OCI-LY3 (cell line): ENCODE results near the gene XYLT2.

Experiments used
- H2AFZ ChIP-seq: fragments of 200-600, 300-600 bp; shearing (Covaris generic); 2 replicates; pipeline ENCODE4 v1.6.0; 2014; ENCODE audit warnings: antibody characterized with exemption, low read depth, low read length
- H3K27ac ChIP-seq: fragments of 200-600, 300-600 bp; sonication (generic); 2 replicates; pipeline ENCODE4 v1.5.1; 2014; ENCODE audit warnings: mild to moderate bottlenecking, low read length, moderate library complexity, mixed read lengths
- H3K27me3 ChIP-seq: fragments of 200-600, 300-600 bp; sonication (generic); 2 replicates; pipeline ENCODE4 v1.6.1; 2014; ENCODE audit warnings: low read depth, low read length, mixed read lengths
- H3K36me3 ChIP-seq: fragments of 200-600, 300-600 bp; sonication (generic); replicated peaks from 2 replicates; pipeline ENCODE3; 2014; ENCODE audit warnings: low read depth, low read length, mixed read lengths
- H3K4me1 ChIP-seq: fragments of 300-600, 200-600 bp; sonication (generic); 2 replicates; pipeline ENCODE4 v1.6.1; 2014; ENCODE audit warnings: low read length, mixed read lengths
- H3K4me2 ChIP-seq: fragments of 200-600, 300-600 bp; sonication (generic); 2 replicates; pipeline ENCODE4 v1.6.1; 2014; ENCODE audit warnings: low read length, mixed read lengths
- H3K4me3 ChIP-seq: fragments of 300-600, 200-600 bp; sonication (generic); 2 replicates; pipeline ENCODE4 v1.5.1; 2014; ENCODE audit warnings: antibody characterized with exemption, mild to moderate bottlenecking, low read length, moderate library complexity
- H3K79me2 ChIP-seq: fragments of 300-600, 200-600 bp; shearing (Covaris generic); 2 replicates; pipeline ENCODE4 v1.6.1; 2014; ENCODE audit warnings: mild to moderate bottlenecking, low read length, mixed read lengths
- H3K9ac ChIP-seq: fragments of 300-600, 200-600 bp; shearing (Covaris generic); 2 replicates; pipeline ENCODE4 v1.6.0; 2014; ENCODE audit warnings: mild to moderate bottlenecking, low read length, moderate library complexity
- H3K9me3 ChIP-seq: fragments of 200-600, 300-600 bp; shearing (Covaris generic); 2 replicates; pipeline ENCODE4 v1.6.1; 2014; ENCODE audit warnings: low read length, mixed read lengths; ENCODE audit not compliant: insufficient read depth
- H4K20me1 ChIP-seq: fragments of 200-600, 300-600 bp; sonication (generic); 2 replicates; pipeline ENCODE4 v1.6.1; 2016; ENCODE audit warnings: low read length, mixed read lengths; ENCODE audit not compliant: insufficient read depth
- CTCF ChIP-seq: fragments of 200-600, 300-600 bp; sonication (generic); IDR thresholded peaks from 2 replicates; pipeline ENCODE4 v1.5.1; 2014; ENCODE audit warnings: antibody characterized with exemption, low read length, low read depth
- EZH2phosphoT487 ChIP-seq: fragments of 200-600 bp; shearing (Covaris generic); IDR thresholded peaks from 2 replicates; pipeline ENCODE4 v1.6.1; 2018; ENCODE audit warnings: antibody characterized with exemption, mixed run types, low read depth

XYLT2 gene

GRCh38 chr17:50307654-50308053 is 38.3 kb upstream of the XYLT2 start:
- Histone ChIP-seq H3K27ac (no peak overlapping the region), H3K9ac (no peak overlapping the region), H2AFZ (no peak overlapping the region), H3K79me2 (no peaks in the 10 kb centered on the region), H3K4me1 (peaks cover 25% of the 10 kb centered on the region), H4K20me1 (no peaks in the 10 kb centered on the region), H3K4me3 (no peak overlapping the region), H3K27me3 (0 out of 2 replicates have a peak, but pooled peaks cover 8% of the 10 kb centered on the region), H3K36me3 (no peaks in the 10 kb centered on the region), H3K9me3 (no peaks in the 10 kb centered on the region), H3K4me2 (no peak overlapping the region)
- TF ChIP-seq CTCF: no peak
- TF ChIP-seq EZH2phosphoT487: no peak

- TF ChIP-seq CTCF: no peak
- no peak for TF ChIP-seq EZH2phosphoT487
- H3K36me3 ChIP-seq: no peaks in the 10 kb centered on the region
- peaks cover 11% of the 10 kb centered on the region; the same call in 1 of the 2 replicates for H3K27me3 ChIP-seq
- H3K27ac ChIP-seq: no peak overlapping the region
- H4K20me1 ChIP-seq: no peaks in the 10 kb centered on the region
- H2AFZ ChIP-seq: no peak overlapping the region
- H3K4me1 ChIP-seq: peaks cover 25% of the 10 kb centered on the region
- H3K4me3 ChIP-seq: no peak overlapping the region
- H3K79me2 ChIP-seq: no peaks in the 10 kb centered on the region
- H3K4me2 ChIP-seq: peak overlapping the region; percentile 22; the same call in 1 of the 2 replicates
- no peak overlapping the region for H3K9ac ChIP-seq
- no peaks in the 10 kb centered on the region for H3K9me3 ChIP-seq
Observed at GRCh38 chr17:50308666-50309065, 37.3 kb upstream of the XYLT2 start.

- Histone ChIP-seq H3K4me3 (no peak overlapping the region), H3K9ac (no peak overlapping the region), H2AFZ (0 out of 2 replicates have a peak overlapping the region, but pooled peaks have one; percentile 55), H3K4me2 (peak overlapping the region; percentile 42), H3K79me2 (no peaks in the 10 kb centered on the region), H3K36me3 (no peaks in the 10 kb centered on the region), H4K20me1 (no peaks in the 10 kb centered on the region), H3K9me3 (no peaks in the 10 kb centered on the region), H3K27ac (no peak overlapping the region), H3K4me1 (peaks cover 25% of the 10 kb centered on the region), H3K27me3 (peaks cover 16% of the 10 kb centered on the region)
- no peak for TF ChIP-seq CTCF
- no peak for TF ChIP-seq EZH2phosphoT487
Observed at GRCh38 chr17:50310455-50311111, 35.3 kb upstream of the XYLT2 start.

- Histone ChIP-seq H4K20me1 (no peaks in the 10 kb centered on the region), H3K27me3 (peaks cover 16% of the 10 kb centered on the region), H3K36me3 (no peaks in the 10 kb centered on the region), H3K9me3 (no peaks in the 10 kb centered on the region), H2AFZ (0 out of 2 replicates have a peak overlapping the region, but pooled peaks have one; percentile 55), H3K27ac (no peak overlapping the region), H3K4me1 (peaks cover 29% of the 10 kb centered on the region), H3K79me2 (no peaks in the 10 kb centered on the region), H3K4me2 (peak overlapping the region; percentile 42), H3K4me3 (no peak overlapping the region), H3K9ac (no peak overlapping the region)
- TF ChIP-seq CTCF (no peak), EZH2phosphoT487 (no peak)
Observed at GRCh38 chr17:50311112-50311460, 34.8 kb upstream of the XYLT2 start.
